Activated CD4-positive, alpha-beta T cell treated with anti-CD3 and anti-CD28 coated beads, Interleukin-2, amount 50 U/mL, for 4 hours (primary cell): ENCODE data around the gene RGL2.

Experiments used
- DNase-seq, 2 experiments: peaks; one replicate each; pipeline ENCODE4 v3.0.0-alpha.2; 2020

RGL2 gene

DNA sequence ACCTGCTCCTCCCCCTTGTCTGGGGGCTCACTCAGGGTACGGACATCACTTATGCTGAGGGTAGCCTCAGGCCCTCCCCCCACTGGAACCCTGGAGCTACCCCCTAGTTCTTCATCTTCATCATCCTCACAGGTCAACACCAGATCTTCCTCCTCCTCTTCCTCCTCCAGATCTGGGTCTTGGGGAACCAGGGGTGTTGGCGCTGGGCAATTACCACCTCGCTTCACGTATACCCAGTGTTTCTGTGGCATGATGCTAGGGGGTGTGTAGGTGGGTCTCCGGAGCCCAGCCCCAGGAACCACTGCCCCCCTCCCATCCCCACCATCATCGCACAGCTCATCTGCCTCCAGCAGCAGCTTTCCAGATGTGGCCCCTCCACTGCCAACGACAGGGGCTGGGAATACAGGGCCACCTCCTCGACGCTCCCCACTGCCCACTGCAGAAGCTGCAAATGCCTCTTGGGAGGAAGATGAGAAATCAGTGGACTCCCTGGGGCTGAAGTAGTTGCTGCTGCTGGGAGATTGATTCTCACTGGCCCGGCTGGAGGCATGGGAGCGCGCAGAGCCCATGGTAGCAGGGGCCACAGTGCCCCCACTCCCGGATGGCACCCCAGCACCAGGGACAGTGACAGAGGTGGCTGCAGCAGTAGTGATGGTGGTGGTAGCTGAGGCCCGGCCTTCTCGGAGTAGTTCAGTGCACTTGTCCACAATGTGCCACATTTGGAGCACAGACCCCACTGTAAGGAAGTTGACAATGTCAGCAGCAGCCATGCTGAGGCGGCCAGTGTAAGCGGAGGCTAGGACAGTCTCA lies 17.3 kb upstream of the RGL2 start:
- DNase-seq, result no peak

DNA sequence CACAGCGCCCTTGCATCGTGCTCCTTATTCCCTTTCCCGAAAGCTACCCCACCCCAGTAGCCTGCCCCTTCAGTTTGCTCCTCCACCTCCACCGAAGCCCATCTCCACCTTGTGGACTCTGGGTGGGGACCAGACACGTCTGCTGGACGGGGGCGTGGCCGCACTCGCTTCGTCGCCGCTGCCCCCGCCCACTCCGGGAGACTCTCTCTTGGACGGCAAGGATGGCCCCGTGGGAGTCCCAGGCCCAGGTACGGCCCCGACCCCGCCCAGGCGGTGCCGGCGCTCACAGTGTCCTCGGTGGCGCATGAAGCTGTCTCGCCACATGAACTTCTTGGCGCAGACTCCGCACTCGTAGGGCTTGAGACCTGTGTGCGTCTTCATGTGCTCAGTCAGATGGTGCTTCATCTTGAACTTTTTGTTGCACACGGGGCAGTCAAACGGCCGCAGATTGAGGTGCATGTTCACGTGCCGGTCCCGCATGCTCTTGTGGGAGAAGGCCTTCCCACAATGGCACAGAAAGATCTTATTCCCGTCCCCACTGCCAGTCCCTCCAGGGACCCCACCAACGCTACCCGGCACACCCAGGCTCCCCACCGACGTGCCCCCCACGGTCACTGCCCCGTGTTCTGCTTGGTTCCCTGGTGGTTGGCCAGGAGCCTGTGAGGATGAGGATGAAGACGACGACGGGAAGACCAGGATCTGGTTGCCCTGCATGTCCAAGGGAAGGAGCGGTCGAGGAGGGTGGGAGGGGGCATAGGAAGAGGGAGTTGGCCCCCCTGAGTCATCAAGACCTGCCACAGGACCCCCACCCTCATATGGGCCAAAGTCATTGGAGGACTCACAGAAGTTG lies 16.4 kb upstream of the RGL2 start:
- DNase-seq, result no peak

DNA sequence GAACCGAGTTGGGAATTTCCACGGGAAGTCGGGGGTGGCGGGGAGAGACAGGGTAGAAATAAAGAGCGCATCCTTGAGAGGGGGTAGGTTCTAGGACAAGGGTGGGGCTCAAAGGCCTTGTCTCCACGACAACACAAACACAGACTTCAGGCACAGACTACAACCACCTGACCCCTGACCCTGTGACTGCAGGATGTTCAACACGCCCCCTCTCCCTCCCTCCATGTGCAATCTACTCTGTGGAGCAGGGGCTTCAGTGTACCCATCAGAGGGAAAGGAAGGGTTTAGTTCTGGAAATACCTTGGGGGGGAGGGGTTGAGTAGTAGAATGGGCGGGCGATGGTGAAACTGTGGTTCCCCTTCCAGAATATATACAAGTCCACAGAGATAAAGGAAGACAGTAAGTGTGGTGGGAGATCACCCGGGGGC lies 15.8 kb upstream of the RGL2 start:
- peak; percentile 61 to 65 for DNase-seq

DNA sequence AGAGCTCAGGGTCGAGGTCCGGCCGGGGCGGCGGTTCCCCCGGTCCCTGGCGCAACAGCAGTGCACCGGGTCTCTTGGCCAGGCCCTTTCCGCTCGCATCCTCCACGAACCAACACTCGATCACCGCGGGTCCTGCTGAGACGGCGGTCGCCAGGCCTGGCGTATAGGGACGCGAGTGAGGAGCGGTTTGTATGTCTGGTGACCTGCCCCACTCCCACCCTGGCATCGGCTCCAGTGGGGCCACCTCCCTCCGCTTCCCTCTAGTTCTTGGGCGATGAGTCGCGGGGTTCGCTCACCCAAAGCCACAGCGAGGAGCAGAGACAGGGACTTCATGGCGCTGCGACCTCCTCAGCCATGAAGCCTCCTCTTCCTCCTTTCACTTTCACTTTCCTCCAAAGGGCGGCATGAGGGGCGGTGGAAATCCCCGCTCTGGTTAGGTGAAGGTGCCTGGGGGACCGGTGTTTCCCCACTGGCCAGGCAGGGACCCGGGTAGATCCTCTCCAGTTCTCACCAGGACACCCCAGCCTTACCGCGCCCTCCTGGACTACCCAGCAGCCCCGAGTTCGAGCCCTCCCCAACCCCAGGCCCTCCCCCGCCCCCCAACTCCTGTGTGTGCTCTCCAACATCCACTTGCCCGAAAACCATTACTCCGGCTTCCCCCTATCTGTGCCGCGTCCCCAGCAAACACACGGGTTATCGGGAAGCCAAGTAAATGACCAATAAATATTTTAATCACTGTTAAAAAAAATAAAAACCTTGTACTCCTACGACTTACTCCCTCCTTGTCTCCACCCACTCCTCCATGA lies 15.2 kb upstream of the RGL2 start, which contains the start of gene TAPBP:
TSS of gene TAPBP (minus strand) at position 370 of the 806 bp plus-strand sequence. CDS start at position 333, 37 bp downstream.
- peak; percentile 83 for DNase-seq

DNA sequence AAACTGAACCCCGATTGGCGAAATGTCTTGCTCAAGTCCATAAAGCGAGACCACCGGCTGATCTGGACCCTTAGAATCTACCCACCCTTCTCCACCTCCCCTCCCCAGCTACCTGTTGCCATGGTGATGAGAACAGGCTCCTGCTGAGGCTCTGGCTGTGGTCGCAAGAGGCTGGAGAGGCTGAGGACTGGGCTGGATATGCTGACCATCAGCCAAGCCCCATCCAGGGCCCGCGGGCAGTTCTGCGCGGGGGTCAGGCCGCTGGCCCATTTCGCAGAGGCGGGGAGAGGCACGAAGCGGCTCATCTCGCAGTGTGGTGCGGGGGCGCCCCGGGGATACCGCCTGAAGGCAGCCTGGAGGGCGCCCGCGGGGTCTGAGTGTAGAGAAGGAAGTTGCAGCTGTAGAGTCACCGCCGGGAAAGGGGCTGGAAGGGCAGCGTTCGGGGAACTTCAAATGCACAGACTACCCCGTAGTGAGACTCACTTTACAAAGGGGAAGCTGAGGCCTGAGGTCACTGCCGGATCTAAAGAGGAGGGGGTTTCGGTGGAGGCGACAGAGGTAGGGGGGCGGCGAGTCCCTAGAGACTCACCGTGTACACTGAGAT lies 14.5 kb upstream of the RGL2 start:
- DNase-seq, result peak; percentile 46 to 51

DNA sequence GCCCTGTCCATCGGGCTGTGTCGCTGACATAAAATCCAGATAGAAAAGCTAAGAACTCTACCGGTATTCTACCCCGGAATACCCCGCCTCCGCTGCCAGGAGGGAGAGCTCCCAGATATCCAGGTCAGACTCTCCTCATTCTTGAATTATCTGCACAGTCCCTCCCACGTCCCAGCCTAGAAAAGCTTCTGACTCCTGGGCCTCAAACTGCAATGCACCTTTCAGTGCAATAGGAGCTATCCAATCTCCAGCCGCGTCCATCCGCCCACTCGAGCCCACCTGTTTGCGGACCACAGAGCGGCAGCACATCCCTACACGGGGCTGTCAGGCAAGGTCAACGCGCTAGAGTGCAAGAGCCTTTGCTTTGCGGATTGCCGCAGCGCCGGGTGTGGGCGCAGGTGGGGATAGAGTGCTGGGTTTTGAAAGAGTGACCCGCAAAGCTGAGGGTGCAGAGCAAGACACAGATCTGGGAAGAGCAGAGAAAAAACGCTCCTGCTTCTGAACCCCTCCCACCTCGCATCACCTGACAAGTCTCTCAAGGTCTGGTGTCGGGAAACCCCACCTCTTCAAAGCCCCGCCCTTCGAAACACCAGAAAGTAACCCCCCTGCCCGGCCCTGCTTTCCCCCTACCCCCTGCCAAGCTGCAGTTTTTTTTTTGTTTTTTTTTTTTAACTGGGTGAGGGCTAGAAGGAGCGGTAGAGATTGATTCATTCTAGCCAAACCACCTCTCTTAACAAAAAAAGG lies 13.8 kb upstream of the RGL2 start:
- DNase-seq, result peak; percentile 83 to 86

DNA sequence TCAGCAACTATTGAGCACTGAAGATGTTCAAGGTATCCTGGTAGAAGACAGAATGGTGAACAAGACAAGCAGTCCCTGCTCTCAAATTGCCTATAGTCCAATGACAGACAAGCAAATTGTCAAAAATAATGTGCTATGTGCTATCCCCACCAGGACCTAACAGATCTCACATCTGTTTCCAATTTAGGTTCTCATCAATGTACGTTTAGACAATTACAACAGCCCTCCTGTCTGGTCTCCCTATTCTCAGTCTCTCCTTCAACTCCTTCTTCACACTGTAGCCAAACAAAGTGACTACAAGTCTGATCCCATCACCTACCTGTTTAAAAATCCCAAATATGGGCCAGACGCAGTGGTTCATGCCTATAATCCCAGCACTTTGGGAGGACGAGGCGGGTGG lies 7.6 kb upstream of the RGL2 start:
- no peak for DNase-seq

DNA sequence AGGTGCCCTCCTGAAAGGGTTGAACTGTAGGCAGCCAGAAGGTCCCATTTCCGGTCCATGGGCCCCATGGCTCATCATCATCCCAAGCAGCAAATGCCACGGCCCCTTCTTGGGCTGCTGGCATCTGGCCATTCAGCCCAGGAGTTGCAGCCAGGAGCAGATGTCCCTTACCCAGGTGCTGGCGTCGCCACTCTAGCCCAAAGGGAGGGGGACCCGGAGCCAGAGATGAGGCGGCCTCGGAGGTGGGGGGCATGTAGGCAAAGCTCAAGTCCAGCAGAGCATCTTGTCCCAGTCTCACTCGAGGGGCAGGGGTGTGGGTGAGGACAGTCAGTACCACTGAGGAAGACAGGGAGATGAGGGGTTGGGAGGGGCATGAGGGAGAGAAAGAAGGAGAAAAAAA lies 6.3 kb upstream of the RGL2 start:
- no peak for DNase-seq

DNA sequence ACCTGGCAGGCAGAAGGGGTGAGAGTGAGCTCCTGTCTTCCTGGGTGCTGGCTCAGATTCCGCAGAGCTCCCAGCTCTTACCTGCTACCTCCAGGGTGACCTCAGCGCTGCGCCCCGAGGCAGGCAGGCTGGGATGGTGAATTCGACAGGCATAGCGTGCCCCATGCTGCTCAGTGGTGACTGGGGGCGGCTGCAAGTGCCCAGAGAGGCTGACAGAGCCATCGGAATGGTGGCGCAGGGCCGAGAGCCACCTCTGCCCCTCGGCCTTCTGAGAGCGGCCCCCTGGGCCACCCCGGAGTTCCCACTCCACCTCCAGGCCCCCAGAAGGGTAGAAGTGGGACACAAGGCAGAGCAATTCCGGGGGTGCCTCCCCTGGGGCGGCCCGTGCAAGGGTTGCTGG lies 5.5 kb upstream of the RGL2 start:
- no peak for DNase-seq

DNA sequence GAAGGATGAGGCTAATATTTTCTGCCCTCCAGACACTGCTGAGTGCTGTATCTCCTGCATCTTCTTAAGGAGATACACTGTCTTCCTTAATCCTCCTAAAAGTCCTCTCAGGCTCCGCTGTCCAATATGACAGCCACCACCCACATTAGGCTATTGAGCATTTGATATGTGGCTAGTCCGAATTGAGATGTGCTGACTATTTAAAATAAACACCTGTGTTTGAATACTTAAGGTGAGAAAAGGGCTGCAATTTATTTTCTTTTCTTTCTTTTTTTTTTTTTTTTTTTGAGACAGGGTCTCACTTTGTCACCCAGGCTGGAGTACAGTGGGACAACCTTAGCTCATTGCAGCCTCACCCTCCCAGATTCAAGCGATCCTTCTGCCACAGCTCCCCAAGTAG lies 3.1 kb upstream of the RGL2 start:
- DNase-seq, result no peak

DNA sequence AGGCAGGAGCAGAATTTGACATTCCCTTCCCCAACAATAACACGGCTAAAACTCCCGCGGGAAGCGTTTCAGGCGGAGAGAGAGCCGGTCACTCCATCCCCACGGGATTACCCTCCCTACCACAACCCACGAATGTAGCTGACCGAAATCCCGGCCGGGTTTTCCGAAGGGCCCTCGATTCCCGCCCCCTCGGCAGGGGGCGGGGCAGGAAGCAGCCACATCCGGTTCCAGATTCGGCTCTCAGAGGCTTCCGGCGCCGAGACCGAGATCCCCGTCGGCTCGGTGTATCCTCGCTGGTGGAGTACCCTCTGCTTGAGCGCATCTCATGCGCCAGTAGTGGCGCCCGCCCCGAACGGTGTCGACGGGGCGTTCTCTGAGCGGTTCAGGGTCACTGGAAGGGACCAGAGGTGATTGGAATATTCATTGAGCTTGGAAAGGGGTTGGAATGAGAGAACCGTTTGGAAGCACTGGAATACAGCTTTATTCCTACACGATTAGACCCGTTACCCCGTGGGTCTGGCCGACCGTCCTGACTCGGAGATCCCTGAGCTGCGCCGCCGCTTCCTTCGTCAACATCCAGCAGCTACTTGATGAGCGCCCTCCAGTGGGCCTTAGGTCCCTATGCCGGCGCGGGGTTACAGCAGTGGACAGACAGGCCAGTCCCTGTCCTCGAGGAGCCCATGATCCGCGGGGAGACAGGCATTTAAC lies 649 bp upstream of the RGL2 start:
- peak; percentile 88 to 90 for DNase-seq

DNA sequence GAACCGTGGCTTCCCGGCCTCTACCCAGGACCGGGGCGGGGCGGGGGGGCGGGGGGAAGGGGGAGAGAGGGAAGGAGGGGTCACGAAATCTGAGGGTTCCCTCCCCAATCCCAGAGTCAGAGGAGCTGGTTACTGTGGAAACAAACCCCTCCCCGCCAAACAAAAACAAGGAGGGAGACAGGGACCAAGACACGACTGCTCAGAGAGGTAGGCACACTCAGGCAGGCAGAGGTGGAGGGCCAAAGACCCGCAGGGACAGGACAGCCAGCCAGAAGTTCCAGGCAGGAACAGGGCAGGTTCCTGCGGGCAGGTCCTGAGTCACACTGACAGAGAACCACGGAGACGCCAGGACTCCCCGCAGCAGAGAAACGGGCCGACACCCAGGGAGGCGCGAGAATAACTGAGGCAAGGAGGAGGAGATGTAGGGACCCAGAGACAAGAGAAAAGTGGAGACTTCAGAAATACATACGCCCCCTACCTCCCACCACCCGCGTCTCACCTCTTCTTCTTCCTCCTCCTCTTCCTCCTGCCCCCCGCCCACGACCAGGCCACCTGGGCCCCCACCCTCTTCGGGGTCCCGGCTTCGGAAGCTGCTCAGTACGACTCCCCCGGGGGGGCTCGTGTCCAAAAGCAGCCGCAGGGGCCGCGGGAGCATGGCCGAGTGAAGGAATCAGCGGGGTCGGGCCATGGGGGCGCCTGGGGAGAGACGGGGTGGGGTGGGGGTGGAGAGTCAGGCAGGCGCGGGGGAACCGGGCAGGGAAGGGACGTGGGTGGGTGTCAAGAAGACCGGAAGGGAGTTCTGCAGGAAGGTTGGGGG lies 578 bp downstream of the RGL2 start:
- peak; percentile 39 to 44 for DNase-seq

DNA sequence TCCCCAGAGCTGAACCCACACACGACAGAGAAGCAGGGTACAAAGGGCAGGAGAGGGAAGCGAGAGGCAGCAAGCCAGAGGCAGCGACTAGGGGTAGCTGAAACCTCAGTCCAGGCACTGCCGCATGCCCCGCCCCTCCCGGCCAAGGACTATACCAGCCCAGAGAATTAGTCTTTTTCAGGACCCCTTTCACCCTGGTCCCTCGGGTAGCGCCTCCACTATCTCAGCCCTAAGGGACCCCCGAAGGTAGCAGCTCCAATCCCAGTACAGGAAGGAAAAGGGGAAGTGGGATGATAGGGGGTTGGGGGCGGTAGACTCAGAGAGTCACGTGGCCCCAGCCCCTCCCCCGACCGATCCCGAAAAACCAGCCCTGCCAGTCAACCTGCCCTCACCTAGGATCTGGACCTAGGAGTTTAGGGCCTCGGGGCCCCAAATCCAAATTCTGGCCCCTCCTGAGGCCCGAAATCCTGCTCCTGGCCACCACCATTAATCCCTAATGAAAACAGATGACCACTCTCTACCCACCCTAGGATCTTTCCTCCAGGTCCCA lies 1.3 kb downstream of the RGL2 start:
- DNase-seq, result no peak

DNA sequence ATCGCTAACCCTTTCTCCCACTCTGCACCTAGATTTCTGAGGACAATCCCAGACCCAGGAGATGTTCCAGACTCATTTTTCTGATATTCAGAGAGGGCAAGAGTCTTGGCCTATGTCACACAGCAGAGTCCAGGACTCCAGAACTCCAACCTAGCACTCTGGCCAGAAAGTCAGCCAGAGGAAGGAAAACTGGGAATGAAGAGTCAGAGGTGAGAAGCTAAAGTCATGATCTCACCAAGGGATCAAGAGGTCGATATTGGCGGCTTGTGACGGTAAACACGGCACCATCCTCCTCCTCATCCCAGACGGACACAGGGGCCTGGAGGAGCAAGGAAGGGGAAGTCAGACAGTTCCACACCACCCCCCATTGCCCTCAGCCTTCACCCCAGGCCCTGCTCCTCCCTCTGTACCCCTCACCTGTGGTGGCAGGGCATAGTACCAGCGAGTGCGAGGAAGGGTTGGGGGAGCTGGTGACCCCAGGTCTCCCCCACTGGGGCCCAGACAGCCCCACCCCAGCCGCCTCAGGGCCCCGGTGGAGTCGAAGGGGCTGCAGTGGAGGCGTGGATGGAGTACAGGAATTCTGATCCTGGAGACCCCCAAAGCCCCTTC lies 1.8 kb downstream of the RGL2 start:
- no peak for DNase-seq

DNA sequence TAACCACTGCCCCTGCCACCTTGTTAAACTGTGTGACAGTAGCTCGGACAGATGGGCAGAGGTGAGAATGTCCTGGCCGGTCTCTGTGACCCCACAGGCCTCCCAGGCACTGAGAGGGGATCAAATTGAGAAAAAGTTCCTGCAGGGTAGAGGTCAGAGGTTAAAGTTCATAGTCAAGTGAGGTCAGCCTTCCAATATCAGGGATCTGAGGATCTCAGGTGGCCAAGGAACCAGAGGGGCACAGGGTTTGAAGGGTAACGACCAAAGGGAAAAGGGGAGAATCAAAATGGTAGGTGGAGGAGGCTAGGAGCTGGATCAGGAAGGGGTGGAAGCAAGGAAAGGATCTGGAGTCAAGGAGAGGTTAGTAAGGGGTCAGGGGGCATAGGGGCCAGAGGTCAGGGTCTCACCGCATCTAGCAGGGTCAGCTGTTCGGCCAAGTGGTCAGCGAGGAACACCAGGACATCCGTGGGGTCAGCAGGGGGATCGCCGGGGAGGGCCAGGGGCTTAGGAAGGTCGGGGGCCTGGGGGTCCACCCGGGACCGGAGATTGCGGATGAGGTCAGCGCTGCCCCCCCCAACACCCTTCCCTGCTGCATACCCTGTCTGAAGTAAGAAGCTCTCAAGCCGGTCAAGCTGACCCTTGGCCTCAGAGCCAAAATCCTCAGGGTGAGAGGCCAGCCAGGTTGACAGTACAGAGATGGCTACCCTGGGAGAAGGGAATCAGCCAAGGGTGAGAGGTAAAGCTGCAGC lies 2.9 kb downstream of the RGL2 start:
- no peak for DNase-seq

DNA sequence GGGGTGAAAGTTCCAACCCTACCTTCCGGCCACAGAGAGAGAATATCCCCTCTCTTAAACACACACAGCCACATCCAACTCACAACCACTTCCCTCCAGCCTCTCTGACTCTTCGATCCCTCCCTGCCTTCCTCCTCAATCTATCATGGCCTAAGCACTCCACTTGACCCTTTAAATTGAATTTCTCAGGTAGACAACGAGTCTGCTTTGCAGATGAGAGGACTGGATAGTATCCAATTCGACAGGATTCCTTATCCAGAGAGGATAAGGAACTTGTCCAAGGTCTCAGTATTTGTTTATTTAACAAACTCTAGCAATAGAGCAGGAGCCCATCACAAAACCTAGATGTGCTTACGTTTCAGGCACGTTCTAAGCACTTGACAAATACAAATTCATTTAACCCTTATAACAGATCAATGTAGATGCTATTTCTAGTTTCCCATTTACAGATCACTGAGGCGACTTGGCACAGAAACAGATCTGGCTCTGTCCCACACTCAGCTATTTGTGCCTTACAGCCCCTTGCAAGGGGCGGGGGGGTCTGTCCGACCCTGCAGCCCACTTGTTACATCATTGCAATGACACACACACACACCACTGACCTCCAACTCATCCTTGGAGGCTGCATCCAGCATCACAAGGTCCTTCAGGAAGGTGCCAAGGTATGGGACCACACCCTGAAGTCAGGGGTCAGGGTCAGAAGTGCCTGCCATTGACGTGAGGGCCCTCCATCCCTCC lies 4.5 kb downstream of the RGL2 start:
- DNase-seq, result no peak

DNA sequence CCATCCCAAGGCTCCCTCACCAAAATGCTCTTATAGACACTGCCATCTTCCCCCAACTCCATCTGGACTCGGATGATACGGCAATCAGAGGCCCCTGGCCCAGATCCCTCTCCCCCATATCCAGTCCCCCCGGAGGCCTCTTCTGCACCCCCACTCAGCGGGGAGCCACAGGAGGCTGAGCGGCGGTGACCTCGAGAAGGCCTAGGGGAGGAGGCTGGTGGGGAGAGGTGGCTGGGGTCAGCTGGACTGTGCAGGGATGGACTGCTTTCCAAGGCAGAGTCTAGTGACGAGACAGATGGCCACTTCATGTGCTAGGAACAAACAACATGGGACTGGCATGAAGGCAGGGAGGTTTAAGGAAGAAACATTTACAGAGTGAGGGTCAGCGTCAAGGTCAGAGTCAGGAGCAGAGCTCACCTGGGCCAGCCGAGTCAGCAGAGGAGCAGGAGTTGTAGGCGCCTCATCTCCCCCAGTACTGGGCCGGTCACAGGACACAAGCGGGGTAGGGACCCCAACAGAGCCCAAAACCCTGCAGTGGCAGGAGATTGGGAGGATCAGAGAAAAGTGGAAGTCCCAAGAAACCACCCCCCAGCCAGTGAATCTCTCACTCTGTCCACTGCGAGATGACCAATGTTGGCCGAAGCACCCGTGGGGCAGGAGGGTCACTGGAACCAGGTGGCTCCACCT lies 5.6 kb downstream of the RGL2 start:
- no peak for DNase-seq
